ENCODE data around the gene CD99L2.
A peak's percentile ranks its signal among the peaks of the same experiment; 100 is the strongest.

Gene CD99L2

GRCh38 chrX:150777328-150777992 is 121.0 kb downstream of the CD99L2 start:
- DNase-seq = no peak

- DNase-seq = no peak
Observed at GRCh38 chrX:150775569-150776350, 122.7 kb downstream of the CD99L2 start.

- DNase-seq = peak; percentile 39
Observed at GRCh38 chrX:150774798-150775568, 123.5 kb downstream of the CD99L2 start.

- DNase-seq = no peak
Observed at GRCh38 chrX:150773634-150774033, 124.8 kb downstream of the CD99L2 start.

- DNase-seq = no peak
Observed at GRCh38 chrX:150773117-150773516, 125.4 kb downstream of the CD99L2 start.

- DNase-seq = peak; percentile 22
Observed at GRCh38 chrX:150772150-150772970, 126.1 kb downstream of the CD99L2 start.

GRCh38 chrX:150771116-150771515 is 127.4 kb downstream of the CD99L2 start:
- DNase-seq = no peak

GRCh38 chrX:150770623-150771022 is 127.8 kb downstream of the CD99L2 start:
- no peak for DNase-seq

GRCh38 chrX:150769408-150769807 is 129.1 kb downstream of the CD99L2 start:
- no peak for DNase-seq

GRCh38 chrX:150768580-150769190 is 129.8 kb downstream of the CD99L2 start:
- no peak for DNase-seq

GRCh38 chrX:150768132-150768485 is 130.4 kb downstream of the CD99L2 start:
- DNase-seq = no peak

GRCh38 chrX:150767475-150768131 is 130.9 kb downstream of the CD99L2 start:
- DNase-seq = no peak

- DNase-seq = no peak
Observed at GRCh38 chrX:150767045-150767395, 131.4 kb downstream of the CD99L2 start.

GRCh38 chrX:150766351-150767044 is 132.0 kb downstream of the CD99L2 start:
- no peak for DNase-seq

GRCh38 chrX:150765782-150766350 is 132.6 kb downstream of the CD99L2 start:
- DNase-seq = no peak

GRCh38 chrX:150765237-150765636 is 133.2 kb downstream of the CD99L2 start:
- no peak for DNase-seq

- DNase-seq = no peak
Observed at GRCh38 chrX:150763810-150764209, 134.7 kb downstream of the CD99L2 start.

GRCh38 chrX:150763303-150763797 is 135.1 kb downstream of the CD99L2 start:
- DNase-seq = no peak

GRCh38 chrX:150762258-150763165 is 136.0 kb downstream of the CD99L2 start:
- DNase-seq = no peak

- DNase-seq = no peak
Observed at GRCh38 chrX:150761819-150762216, 136.7 kb downstream of the CD99L2 start.
